ENCODE data around the gene TCF4.

TCF4 gene

DNA sequence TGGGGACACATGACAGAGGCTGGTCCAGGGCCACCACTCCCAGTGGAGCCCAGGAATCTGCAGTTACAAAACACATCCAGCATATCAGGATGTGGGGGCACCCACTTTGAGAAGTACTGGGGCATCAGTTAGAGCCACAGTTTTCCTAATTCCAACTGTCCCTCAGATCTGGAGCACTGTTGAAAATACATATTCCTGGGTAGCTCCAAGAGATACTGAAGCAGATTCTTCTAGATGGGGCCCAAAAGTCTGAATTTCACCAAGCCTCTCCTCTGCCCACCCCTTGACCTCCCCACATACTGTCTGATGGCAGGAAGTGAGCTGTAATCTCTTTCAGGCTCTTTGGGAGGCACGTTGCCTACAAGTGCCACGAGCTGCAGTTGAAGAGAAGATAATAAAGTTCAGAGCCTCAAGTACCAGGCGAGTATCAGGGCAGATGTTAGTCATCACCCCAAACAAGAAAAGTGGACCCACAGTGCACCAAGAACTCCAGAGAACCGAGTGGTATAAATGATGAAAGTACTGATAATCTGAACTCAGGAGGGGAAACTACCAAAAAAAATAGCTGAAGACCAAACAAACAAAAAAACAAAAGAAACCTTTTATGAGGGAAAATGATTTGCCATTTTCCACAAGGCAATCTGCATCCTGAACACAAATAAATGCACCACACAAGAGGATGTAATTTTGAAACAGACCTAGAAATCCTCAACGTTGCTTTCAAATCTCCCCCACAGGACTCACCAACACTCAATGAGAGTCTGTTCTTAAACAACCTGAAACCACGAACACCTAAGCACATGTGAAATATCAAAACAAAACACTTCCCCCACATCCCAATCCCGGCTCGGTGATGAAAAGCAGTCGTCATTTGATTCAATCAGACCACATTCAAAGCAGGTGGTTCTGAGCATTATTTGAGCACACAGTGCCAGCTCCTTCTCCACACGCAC is 98.7 kb downstream of the TCF4 start:
- TF ChIP-seq CTCF (conservative IDR thresholded peaks at IDR 0.05; ENCODE audit: low read depth, low read length), result no peak
- peak; percentile 9 for DNase-seq (ENCODE audit: low read depth)
- H3K4me3 ChIP-seq (ENCODE audit: low read length), result no peak overlapping the region

GRCh38 chr18:55488473-55488872 is 99.5 kb downstream of the TCF4 start:
- H3K4me3 ChIP-seq (ENCODE audit: low read length), result no peak overlapping the region
- no peak for DNase-seq (ENCODE audit: low read depth)
- TF ChIP-seq CTCF (conservative IDR thresholded peaks at IDR 0.05; ENCODE audit: low read depth, low read length), result no peak

GRCh38 chr18:55487997-55488396 is 100.0 kb downstream of the TCF4 start:
- no peak for DNase-seq (ENCODE audit: low read depth)
- TF ChIP-seq CTCF (conservative IDR thresholded peaks at IDR 0.05; ENCODE audit: low read depth, low read length), result no peak

GRCh38 chr18:55486936-55487335 is 101.1 kb downstream of the TCF4 start:
- no peak for DNase-seq (ENCODE audit: low read depth)
- no peak overlapping the region for H3K4me3 ChIP-seq (ENCODE audit: low read length)
- TF ChIP-seq CTCF (conservative IDR thresholded peaks at IDR 0.05; ENCODE audit: low read depth, low read length), result no peak

More at GRCh38 chr18:55487997-55488396, 100.0 kb downstream of the TCF4 start:
- no peak overlapping the region for H3K4me3 ChIP-seq (ENCODE audit: low read length)

- TF ChIP-seq CTCF (conservative IDR thresholded peaks at IDR 0.05; ENCODE audit: low read depth, low read length), result no peak
- no peak for DNase-seq (ENCODE audit: low read depth)
- no peak overlapping the region for H3K4me3 ChIP-seq (ENCODE audit: low read length)
Measured at GRCh38 chr18:55485666-55486065, 102.3 kb downstream of the TCF4 start.

- DNase-seq (ENCODE audit: low read depth), result no peak
Measured at GRCh38 chr18:55484773-55485172, 103.2 kb downstream of the TCF4 start.

More at GRCh38 chr18:55484773-55485172, 103.2 kb downstream of the TCF4 start:
- TF ChIP-seq CTCF (conservative IDR thresholded peaks at IDR 0.05; ENCODE audit: low read depth, low read length), result no peak
- H3K4me3 ChIP-seq (ENCODE audit: low read length), result no peak overlapping the region
